ENCODE measurements around the gene RRAGD. TPM values are rescaled to one million over a fixed set of nuclear protein-coding genes. Genes with fewer than 3 reads are reported as not detected.

RRAGD gene
- total RNA-seq, 1 donor = 3.3 TPM

GRCh38 chr6:89440200-89440599 is 28.1 kb upstream of the RRAGD start:
- no peaks in the 10 kb centered on the region for H3K36me3 ChIP-seq (ENCODE audit: insufficient read depth, low read length)
- H2AFZ ChIP-seq (ENCODE audit: low read length) = no peak overlapping the region
- H3K27me3 ChIP-seq (ENCODE audit: insufficient read depth, low read length) = peaks cover 4% of the 10 kb centered on the region
- TF ChIP-seq CTCF (IDR thresholded peaks at IDR 0.05; ENCODE audit: extremely low read depth, low read depth, low read length) = no peak
- H3K79me2 ChIP-seq (ENCODE audit: insufficient read depth, low read length) = no peaks in the 10 kb centered on the region
- H3K4me1 ChIP-seq (ENCODE audit: insufficient read depth, low read length) = no peaks in the 10 kb centered on the region
- H3K9me3 ChIP-seq (ENCODE audit: low read depth, low read length) = no peaks in the 10 kb centered on the region
- no peak for DNase-seq (ENCODE audit: insufficient read length, low spot score, missing footprints)
- H4K20me1 ChIP-seq (ENCODE audit: insufficient read depth, low read length) = no peaks in the 10 kb centered on the region
- no peak overlapping the region for H3K4me3 ChIP-seq (ENCODE audit: insufficient read depth, low read length)
- H3K27ac ChIP-seq (ENCODE audit: low read depth, low read length) = no peak overlapping the region
- H3K4me2 ChIP-seq (ENCODE audit: insufficient read depth, low read length) = no peak overlapping the region

GRCh38 chr6:89439014-89439413 is 26.9 kb upstream of the RRAGD start:
- Histone ChIP-seq H3K9me3 (ENCODE audit: low read depth, low read length) (no peaks in the 10 kb centered on the region), H3K36me3 (ENCODE audit: insufficient read depth, low read length) (no peaks in the 10 kb centered on the region), H3K27me3 (ENCODE audit: insufficient read depth, low read length) (peaks cover 14% of the 10 kb centered on the region), H3K4me2 (ENCODE audit: insufficient read depth, low read length) (no peak overlapping the region), H2AFZ (ENCODE audit: low read length) (no peak overlapping the region), H3K79me2 (ENCODE audit: insufficient read depth, low read length) (no peaks in the 10 kb centered on the region), H3K4me1 (ENCODE audit: insufficient read depth, low read length) (no peaks in the 10 kb centered on the region), H3K4me3 (ENCODE audit: insufficient read depth, low read length) (no peak overlapping the region), H4K20me1 (ENCODE audit: insufficient read depth, low read length) (no peaks in the 10 kb centered on the region), H3K27ac (ENCODE audit: low read depth, low read length) (no peak overlapping the region)
- no peak for DNase-seq (ENCODE audit: insufficient read length, low spot score, missing footprints)
- no peak for TF ChIP-seq CTCF (IDR thresholded peaks at IDR 0.05; ENCODE audit: extremely low read depth, low read depth, low read length)

- Histone ChIP-seq H2AFZ (ENCODE audit: low read length) (no peak overlapping the region), H3K79me2 (ENCODE audit: insufficient read depth, low read length) (no peaks in the 10 kb centered on the region), H3K4me2 (ENCODE audit: insufficient read depth, low read length) (no peak overlapping the region), H4K20me1 (ENCODE audit: insufficient read depth, low read length) (no peaks in the 10 kb centered on the region), H3K4me1 (ENCODE audit: insufficient read depth, low read length) (no peaks in the 10 kb centered on the region), H3K27me3 (ENCODE audit: insufficient read depth, low read length) (peaks cover 19% of the 10 kb centered on the region), H3K9me3 (ENCODE audit: low read depth, low read length) (no peaks in the 10 kb centered on the region), H3K27ac (ENCODE audit: low read depth, low read length) (no peak overlapping the region), H3K4me3 (ENCODE audit: insufficient read depth, low read length) (no peak overlapping the region), H3K36me3 (ENCODE audit: insufficient read depth, low read length) (no peaks in the 10 kb centered on the region)
- DNase-seq (ENCODE audit: insufficient read length, low spot score, missing footprints) = no peak
- TF ChIP-seq CTCF (IDR thresholded peaks at IDR 0.05; ENCODE audit: extremely low read depth, low read depth, low read length) = no peak
Measured at GRCh38 chr6:89438248-89438647, 26.2 kb upstream of the RRAGD start.

- no peak for DNase-seq (ENCODE audit: insufficient read length, low spot score, missing footprints)
- Histone ChIP-seq H3K9me3 (ENCODE audit: low read depth, low read length) (no peaks in the 10 kb centered on the region), H3K4me3 (ENCODE audit: insufficient read depth, low read length) (no peak overlapping the region), H3K27ac (ENCODE audit: low read depth, low read length) (no peak overlapping the region), H3K27me3 (ENCODE audit: insufficient read depth, low read length) (peaks cover 20% of the 10 kb centered on the region), H2AFZ (ENCODE audit: low read length) (no peak overlapping the region), H4K20me1 (ENCODE audit: insufficient read depth, low read length) (no peaks in the 10 kb centered on the region), H3K36me3 (ENCODE audit: insufficient read depth, low read length) (no peaks in the 10 kb centered on the region), H3K79me2 (ENCODE audit: insufficient read depth, low read length) (no peaks in the 10 kb centered on the region), H3K4me2 (ENCODE audit: insufficient read depth, low read length) (no peak overlapping the region), H3K4me1 (ENCODE audit: insufficient read depth, low read length) (peaks cover 5% of the 10 kb centered on the region)
- TF ChIP-seq CTCF (IDR thresholded peaks at IDR 0.05; ENCODE audit: extremely low read depth, low read depth, low read length) = no peak
Measured at GRCh38 chr6:89436226-89436625, 24.2 kb upstream of the RRAGD start.
